Body of pancreas (tissue), 4 donors: Measurements from ENCODE around the gene PTPRD.

ENCODE experiments used
- CTCF ChIP-seq, 7 experiments: fragments of 450-650 bp in 4 of 7; fragments of 200-600 bp in 3 of 7; sonication (generic) in 3 of 7; IDR thresholded peaks; one replicate each; pipeline ENCODE4 v1.5.1; 2016 to 2019; ENCODE audit warnings: antibody characterized with exemption in 7 of 7
- POLR2A ChIP-seq, 3 donors: fragments of 450-650 bp; IDR thresholded peaks; one replicate each; pipeline ENCODE4 v1.6.1; 2016; ENCODE audit warnings: antibody characterized with exemption in 3 of 3, mild to moderate bottlenecking in 2 of 3

GRCh38 chr9:9177081-9177480 is 1435.7 kb downstream of the PTPRD start:
- no peak for TF ChIP-seq POLR2A (IDR thresholded peaks at IDR 0.05)
- TF ChIP-seq CTCF (IDR thresholded peaks at IDR 0.05): no peak
